Measurements from ENCODE around the gene TBC1D20. TPM values are rescaled to one million over a fixed set of nuclear protein-coding genes. Genes with fewer than 3 reads are reported as not detected.
"Not testable (repeated sequence)": the region's sequence is repeated elsewhere in the genome, so short reads cannot be mapped to it uniquely, and the experiment has no call there.

The TBC1D20 gene
- total RNA-seq, 3 donors from 2014 or later (not counting 1 experiment from before 2014, with no cell fraction given): 32.5 to 47.6 (median 44.2) TPM

- Mint-ChIP-seq H3K4me3 (no peak overlapping the region), H3K4me1 (no peaks in the 10 kb centered on the region), H3K36me3 (no peaks in the 10 kb centered on the region), H3K27ac (no peak overlapping the region), H3K27me3 (ENCODE audit: low read depth in 2 of 2) (no peaks in the 10 kb centered on the region), H3K9me3 (no peaks in the 10 kb centered on the region)
- Histone ChIP-seq H3K4me3 (ENCODE audit: low read length) (no peak overlapping the region), H3K9me3 (ENCODE audit: control insufficient read depth, insufficient read depth, low read length) (no peaks in the 10 kb centered on the region), H3K36me3 (ENCODE audit: control insufficient read depth, insufficient read depth, low read length) (peaks cover 33% of the 10 kb centered on the region), H3K4me1 (ENCODE audit: control insufficient read depth, insufficient read depth, low read length) (peaks cover 2% of the 10 kb centered on the region), H3K27me3 (ENCODE audit: control insufficient read depth, insufficient read depth, low read length) (no peaks in the 10 kb centered on the region), H3K27ac (ENCODE audit: low read length) (no peak overlapping the region)
- intact Hi-C loops (cut with micrococcal nuclease): no loop called here
- no peak for DNase-seq
- no peak for TF ChIP-seq CTCF (IDR thresholded peaks at IDR 0.05)
- WGBS (ENCODE audit: insufficient coverage): 96% methylated on average over 5 of the region's 6 CpGs
- no peak for ATAC-seq
These were observed 64.7 kb downstream of the TBC1D20 start for GRCh38 chr20:397432-398237.

- H3K36me3 Mint-ChIP-seq: no peaks in the 10 kb centered on the region
- no peak overlapping the region for H3K27ac Mint-ChIP-seq
- ATAC-seq: no peak
These were observed 65.5 kb downstream of the TBC1D20 start for GRCh38 chr20:396619-397431.

GRCh38 chr20:396252-396618 is 66.1 kb downstream of the TBC1D20 start:
- no peaks in the 10 kb centered on the region for H3K36me3 Mint-ChIP-seq

More at GRCh38 chr20:396619-397431, 65.5 kb downstream of the TBC1D20 start:
- Histone ChIP-seq H3K4me3 (ENCODE audit: low read length) (no peak overlapping the region), H3K27ac (ENCODE audit: low read length) (no peak overlapping the region), H3K27me3 (ENCODE audit: control insufficient read depth, insufficient read depth, low read length) (no peaks in the 10 kb centered on the region), H3K36me3 (ENCODE audit: control insufficient read depth, insufficient read depth, low read length) (peaks cover 41% of the 10 kb centered on the region), H3K4me1 (ENCODE audit: control insufficient read depth, insufficient read depth, low read length) (no peaks in the 10 kb centered on the region), H3K9me3 (ENCODE audit: control insufficient read depth, insufficient read depth, low read length) (no peaks in the 10 kb centered on the region)
- no peak for DNase-seq
- TF ChIP-seq CTCF (IDR thresholded peaks at IDR 0.05): no peak
- Mint-ChIP-seq H3K27me3 (ENCODE audit: low read depth in 2 of 2) (no peaks in the 10 kb centered on the region), H3K4me1 (no peaks in the 10 kb centered on the region), H3K4me3 (no peak overlapping the region), H3K9me3 (no peaks in the 10 kb centered on the region)
- WGBS (ENCODE audit: insufficient coverage): 94% methylated on average over 4 of the region's 4 CpGs
- intact Hi-C loops (cut with micrococcal nuclease): no loop called here

GRCh38 chr20:393296-393695 is 69.0 kb downstream of the TBC1D20 start:
- H3K27me3 Mint-ChIP-seq (ENCODE audit: low read depth in 2 of 2); H3K4me1 ChIP-seq (ENCODE audit: control insufficient read depth, insufficient read depth, low read length); H3K4me3 Mint-ChIP-seq; DNase-seq; H3K27ac Mint-ChIP-seq; H3K9me3 Mint-ChIP-seq; H3K27ac ChIP-seq (ENCODE audit: low read length); H3K36me3 Mint-ChIP-seq; intact Hi-C loops (cut with micrococcal nuclease); H3K27me3 ChIP-seq (ENCODE audit: control insufficient read depth, insufficient read depth, low read length); H3K9me3 ChIP-seq (ENCODE audit: control insufficient read depth, insufficient read depth, low read length); H3K4me3 ChIP-seq (ENCODE audit: low read length); H3K4me1 Mint-ChIP-seq; ATAC-seq: not testable (repeated sequence)
- 93% methylated on average over 2 of the region's 2 CpGs for WGBS (ENCODE audit: insufficient coverage)
- peaks cover 67% of the 10 kb centered on the region for H3K36me3 ChIP-seq (ENCODE audit: control insufficient read depth, insufficient read depth, low read length)

More at GRCh38 chr20:396252-396618, 66.1 kb downstream of the TBC1D20 start:
- Histone ChIP-seq H3K4me3 (ENCODE audit: low read length) (no peak overlapping the region), H3K27me3 (ENCODE audit: control insufficient read depth, insufficient read depth, low read length) (no peaks in the 10 kb centered on the region), H3K27ac (ENCODE audit: low read length) (no peak overlapping the region), H3K36me3 (ENCODE audit: control insufficient read depth, insufficient read depth, low read length) (peaks cover 45% of the 10 kb centered on the region), H3K9me3 (ENCODE audit: control insufficient read depth, insufficient read depth, low read length) (no peaks in the 10 kb centered on the region), H3K4me1 (ENCODE audit: control insufficient read depth, insufficient read depth, low read length) (no peaks in the 10 kb centered on the region)
- Mint-ChIP-seq H3K9me3 (no peaks in the 10 kb centered on the region), H3K27ac (no peak overlapping the region), H3K4me1 (no peaks in the 10 kb centered on the region), H3K27me3 (ENCODE audit: low read depth in 2 of 2) (no peaks in the 10 kb centered on the region), H3K4me3 (no peak overlapping the region)
- no peak for ATAC-seq
- no peak for DNase-seq
- TF ChIP-seq CTCF (IDR thresholded peaks at IDR 0.05): no peak
- intact Hi-C loops (cut with micrococcal nuclease): no loop called here
- 97% methylated on average over 24 of the region's 24 CpGs for WGBS (ENCODE audit: insufficient coverage)

Data from natural killer cell (primary cell).